H1 (cell line): ENCODE data around the gene PGM3. TPM values are rescaled to one million over a fixed set of nuclear protein-coding genes. Genes with fewer than 3 reads are reported as not detected.

Experiments
- RFX5 ChIP-seq: IDR thresholded peaks from 2 replicates; pipeline ENCODE4 v1.6.1; 2011; ENCODE audit warnings: low read depth, low read length, improper control_type of control experiment, borderline replicate concordance
- polyA plus RNA-seq, 7 experiments: library from polyadenylated mRNA; depleted of rRNA in 3 of 7; stranded (reverse) in 5 of 7; unstranded in 2 of 7; fragments of >200 nt in 5 of 7; fragments of 200-250 nt in 2 of 7; gene quantifications; 1 replicate in 5 of 7; 2 replicates in 1 of 7; 4 replicates in 1 of 7; pipeline versions ENCODE4 v1.2.1 to v1.2.3, GENCODE V29; 2011 to 2013; ENCODE audit warnings: missing spikeins in 2 of 7, mixed read lengths in 2 of 7
- total RNA-seq: library from RNA; stranded (reverse); fragmentation: NEBNext Ultra II Directional; extraction: Animal tissue kit (Norgen Biotek cat#: 25700); gene quantifications from 2 replicates; pipeline ENCODE4 v1.2.1, GENCODE V29; 2021

PGM3 gene
- total and polyA plus RNA-seq, 2 of the 8 experiments (the other 6 are each of a cell fraction or from before 2014, with no cell fraction given), result 14.5 to 60.5 TPM

GRCh38 chr6:83231146-83231545, 38.1 kb upstream of the PGM3 start (continued):
- TF ChIP-seq RFX5, result no peak
